Ectodermal cell (in vitro differentiated cells): ENCODE measurements around the gene NQO1.

Experiments
- H3K27ac ChIP-seq: 2 replicates; pipeline ENCODE4 v1.7.0; 2013; ENCODE audit warnings: mild to moderate bottlenecking, low read depth, low read length; ENCODE audit not compliant: insufficient read depth, poor library complexity, severe bottlenecking
- H3K27me3 ChIP-seq: 2 replicates; pipeline ENCODE4 v1.7.0; 2013; ENCODE audit warnings: mild to moderate bottlenecking, low read length; ENCODE audit not compliant: insufficient read depth, control insufficient read depth, poor library complexity, severe bottlenecking
- H3K36me3 ChIP-seq: one replicate; pipeline ENCODE4 v1.7.0; 2013; ENCODE audit warnings: low read length; ENCODE audit not compliant: control insufficient read depth, insufficient read depth
- H3K4me1 ChIP-seq: one replicate; pipeline ENCODE4 v1.7.0; 2013; ENCODE audit warnings: low read length; ENCODE audit not compliant: control insufficient read depth, insufficient read depth
- H3K4me3 ChIP-seq: 2 replicates; pipeline ENCODE4 v1.7.0; 2013; ENCODE audit warnings: low read depth, low read length, control low read depth; ENCODE audit not compliant: insufficient read depth
- H3K9me3 ChIP-seq: 2 replicates; pipeline ENCODE4 v1.7.0; 2013; ENCODE audit warnings: mild to moderate bottlenecking, low read length, moderate library complexity; ENCODE audit not compliant: control insufficient read depth
- WGBS, 2 experiments: methylation state at CpG; one replicate each; pipeline ENCODE4 v1.1.7; 2013; ENCODE audit warnings: missing lambda C conversion rate in 2 of 2; 5-methylcytosine and 5-hydroxymethylcytosine counted together

The NQO1 gene

GRCh38 chr16:69724414-69724873 lies 1.9 kb downstream of the NQO1 start:
- H3K27me3 ChIP-seq = no peaks in the 10 kb centered on the region
- H3K36me3 ChIP-seq = no peaks in the 10 kb centered on the region
- H3K4me3 ChIP-seq = no peak overlapping the region
- H3K27ac ChIP-seq = no peak overlapping the region
- no peaks in the 10 kb centered on the region for H3K9me3 ChIP-seq
- H3K4me1 ChIP-seq = peaks cover 14% of the 10 kb centered on the region
- WGBS, 2 experiments = 92 to 97% methylated on average over 2 of the region's 2 CpGs

GRCh38 chr16:69721441-69721957 lies 4.9 kb downstream of the NQO1 start:
- H3K9me3 ChIP-seq = no peaks in the 10 kb centered on the region
- no peaks in the 10 kb centered on the region for H3K27me3 ChIP-seq
- H3K36me3 ChIP-seq = no peaks in the 10 kb centered on the region
- H3K27ac ChIP-seq = no peak overlapping the region
- no peak overlapping the region for H3K4me3 ChIP-seq
- WGBS, 2 experiments = 89 to 95% methylated on average over 6 of the region's 6 CpGs
- H3K4me1 ChIP-seq = peaks cover 4% of the 10 kb centered on the region

- Histone ChIP-seq H3K4me1 (peaks cover 3% of the 10 kb centered on the region), H3K27ac (no peak overlapping the region), H3K9me3 (no peaks in the 10 kb centered on the region), H3K36me3 (no peaks in the 10 kb centered on the region), H3K27me3 (no peaks in the 10 kb centered on the region), H3K4me3 (no peak overlapping the region)
- WGBS, 2 experiments = 93% methylated on average over 10 of the region's 10 CpGs
Observed at GRCh38 chr16:69720822-69721430, 5.4 kb downstream of the NQO1 start.

GRCh38 chr16:69718111-69718764 lies 8.1 kb downstream of the NQO1 start:
- no peaks in the 10 kb centered on the region for H3K9me3 ChIP-seq
- H3K4me1 ChIP-seq = no peaks in the 10 kb centered on the region
- H3K27me3 ChIP-seq = no peaks in the 10 kb centered on the region
- H3K4me3 ChIP-seq = no peak overlapping the region
- WGBS, 2 experiments = 89 to 95% methylated on average over 10 of the region's 10 CpGs
- no peaks in the 10 kb centered on the region for H3K36me3 ChIP-seq
- H3K27ac ChIP-seq = no peak overlapping the region

GRCh38 chr16:69717066-69717465 lies 9.3 kb downstream of the NQO1 start:
- no peak overlapping the region for H3K27ac ChIP-seq
- H3K36me3 ChIP-seq = no peaks in the 10 kb centered on the region
- no peaks in the 10 kb centered on the region for H3K27me3 ChIP-seq
- no peak overlapping the region for H3K4me3 ChIP-seq
- no peaks in the 10 kb centered on the region for H3K4me1 ChIP-seq
- 92 to 96% methylated on average over 5 to 6 of the region's 6 CpGs for WGBS, 2 experiments
- no peaks in the 10 kb centered on the region for H3K9me3 ChIP-seq

GRCh38 chr16:69712914-69713581 lies 13.3 kb downstream of the NQO1 start:
- Histone ChIP-seq H3K4me3 (no peak overlapping the region), H3K27me3 (no peaks in the 10 kb centered on the region), H3K9me3 (no peaks in the 10 kb centered on the region), H3K27ac (no peak overlapping the region), H3K36me3 (no peaks in the 10 kb centered on the region), H3K4me1 (no peaks in the 10 kb centered on the region)
- WGBS, 2 experiments = 92 to 96% methylated on average over 9 of the region's 9 CpGs

- H3K36me3 ChIP-seq = no peaks in the 10 kb centered on the region
- H3K27ac ChIP-seq = no peak overlapping the region
- H3K4me1 ChIP-seq = no peaks in the 10 kb centered on the region
- H3K4me3 ChIP-seq = no peak overlapping the region
- H3K27me3 ChIP-seq = no peaks in the 10 kb centered on the region
- no peaks in the 10 kb centered on the region for H3K9me3 ChIP-seq
- 91 to 93% methylated on average over 4 of the region's 4 CpGs for WGBS, 2 experiments
Observed at GRCh38 chr16:69712277-69712676, 14.1 kb downstream of the NQO1 start.

- 93 to 95% methylated on average over 12 of the region's 12 CpGs for WGBS, 2 experiments
- Histone ChIP-seq H3K4me3 (no peak overlapping the region), H3K27me3 (no peaks in the 10 kb centered on the region), H3K27ac (no peak overlapping the region), H3K9me3 (no peaks in the 10 kb centered on the region), H3K4me1 (no peaks in the 10 kb centered on the region), H3K36me3 (no peaks in the 10 kb centered on the region)
Observed at GRCh38 chr16:69711115-69711740, 15.1 kb downstream of the NQO1 start.

GRCh38 chr16:69709456-69710084 lies 16.8 kb downstream of the NQO1 start:
- Histone ChIP-seq H3K27ac (no peak overlapping the region), H3K4me3 (no peak overlapping the region), H3K27me3 (no peaks in the 10 kb centered on the region), H3K4me1 (no peaks in the 10 kb centered on the region), H3K9me3 (no peaks in the 10 kb centered on the region), H3K36me3 (no peaks in the 10 kb centered on the region)
- 73 to 81% methylated on average over 5 of the region's 5 CpGs for WGBS, 2 experiments
